ENCODE data around the gene BSPH1.

BSPH1 gene, protein sequence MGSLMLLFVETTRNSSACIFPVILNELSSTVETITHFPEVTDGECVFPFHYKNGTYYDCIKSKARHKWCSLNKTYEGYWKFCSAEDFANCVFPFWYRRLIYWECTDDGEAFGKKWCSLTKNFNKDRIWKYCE

DNA sequence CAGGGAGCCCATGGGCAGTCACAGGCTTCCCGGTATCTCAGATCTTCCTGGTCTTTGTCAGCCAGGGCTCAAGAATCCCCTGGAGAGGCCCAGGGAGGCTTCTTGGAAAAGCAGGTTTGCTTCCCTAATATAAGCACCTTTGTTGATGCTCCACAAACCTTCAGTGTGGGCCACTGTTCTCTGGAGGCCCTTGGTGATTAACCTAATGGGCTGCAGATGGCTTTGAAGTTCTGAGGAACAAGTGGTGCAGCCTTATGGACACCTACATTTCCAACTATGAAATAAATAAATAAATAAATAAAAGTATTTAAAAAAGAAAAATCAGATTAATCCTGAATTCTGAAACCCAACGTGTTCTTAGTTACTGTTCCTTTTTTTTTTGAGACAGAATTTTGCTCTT is at the start of gene BSPH1:
BSPH1 (minus strand) TSS at position 101 of the 400 bp plus-strand sequence; CDS start at position 12, 89 bp downstream.
- no peak within 1 kb of the TSS for H3K27ac ChIP-seq
- no peaks in the 10 kb centered on the region for H3K36me3 ChIP-seq (replicated peaks)
- DNase-seq = no peak
- H3K27me3 ChIP-seq (replicated peaks) = no peaks in the 10 kb centered on the region
- no peak within 1 kb of the TSS for H3K4me3 ChIP-seq (ENCODE audit: low read depth, low read length)
- in situ Hi-C loops (cut with HindIII; ENCODE audit: low pct_ligation_motif_present, low sequenced_read_pairs) = no loop called here
- TF ChIP-seq, protein P1, sequence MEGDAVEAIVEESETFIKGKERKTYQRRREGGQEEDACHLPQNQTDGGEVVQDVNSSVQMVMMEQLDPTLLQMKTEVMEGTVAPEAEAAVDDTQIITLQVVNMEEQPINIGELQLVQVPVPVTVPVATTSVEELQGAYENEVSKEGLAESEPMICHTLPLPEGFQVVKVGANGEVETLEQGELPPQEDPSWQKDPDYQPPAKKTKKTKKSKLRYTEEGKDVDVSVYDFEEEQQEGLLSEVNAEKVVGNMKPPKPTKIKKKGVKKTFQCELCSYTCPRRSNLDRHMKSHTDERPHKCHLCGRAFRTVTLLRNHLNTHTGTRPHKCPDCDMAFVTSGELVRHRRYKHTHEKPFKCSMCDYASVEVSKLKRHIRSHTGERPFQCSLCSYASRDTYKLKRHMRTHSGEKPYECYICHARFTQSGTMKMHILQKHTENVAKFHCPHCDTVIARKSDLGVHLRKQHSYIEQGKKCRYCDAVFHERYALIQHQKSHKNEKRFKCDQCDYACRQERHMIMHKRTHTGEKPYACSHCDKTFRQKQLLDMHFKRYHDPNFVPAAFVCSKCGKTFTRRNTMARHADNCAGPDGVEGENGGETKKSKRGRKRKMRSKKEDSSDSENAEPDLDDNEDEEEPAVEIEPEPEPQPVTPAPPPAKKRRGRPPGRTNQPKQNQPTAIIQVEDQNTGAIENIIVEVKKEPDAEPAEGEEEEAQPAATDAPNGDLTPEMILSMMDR (IDR thresholded peaks at IDR 0.05; ENCODE audit: low read depth, low read length, missing control alignments) = no peak

DNA sequence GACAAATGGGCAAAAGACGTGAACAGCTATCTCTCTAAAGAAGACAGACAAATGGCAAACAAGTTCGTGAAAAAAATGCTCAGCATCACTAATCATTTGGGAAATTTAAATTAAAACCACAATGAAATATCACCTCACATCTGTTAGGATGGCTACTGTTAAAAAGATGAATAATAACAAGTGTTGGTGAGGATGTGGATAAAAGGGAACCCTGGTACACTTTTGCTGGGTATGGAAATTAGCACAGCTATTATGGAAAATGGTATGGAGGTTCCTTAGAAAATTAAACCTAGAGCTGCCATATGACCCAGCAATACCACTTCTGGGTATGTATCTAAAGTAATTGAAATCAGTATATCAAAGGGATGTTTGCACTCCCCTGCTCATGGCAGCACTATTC is 44.8 kb upstream of the BSPH1 start:
- Histone ChIP-seq H3K27ac (no peak overlapping the region), H3K36me3 (replicated peaks) (no peaks in the 10 kb centered on the region), H3K4me3 (ENCODE audit: low read depth, low read length) (no peak overlapping the region), H3K27me3 (replicated peaks) (no peaks in the 10 kb centered on the region)
- TF ChIP-seq, protein P1 (IDR thresholded peaks at IDR 0.05; ENCODE audit: low read depth, low read length, missing control alignments) = no peak
- in situ Hi-C loops (cut with HindIII; ENCODE audit: low pct_ligation_motif_present, low sequenced_read_pairs) = no loop called here
- DNase-seq = no peak

GRCh38 chr19:48033604-48034003 is 41.6 kb upstream of the BSPH1 start:
- in situ Hi-C loops (cut with HindIII; ENCODE audit: low pct_ligation_motif_present, low sequenced_read_pairs) = no loop called here
- TF ChIP-seq, protein P1 (IDR thresholded peaks at IDR 0.05; ENCODE audit: low read depth, low read length, missing control alignments) = no peak
- no peaks in the 10 kb centered on the region for H3K27me3 ChIP-seq (replicated peaks)
- no peak for DNase-seq
- H3K36me3 ChIP-seq (replicated peaks) = no peaks in the 10 kb centered on the region
- H3K4me3 ChIP-seq (ENCODE audit: low read depth, low read length) = no peak overlapping the region
- no peak overlapping the region for H3K27ac ChIP-seq

DNA sequence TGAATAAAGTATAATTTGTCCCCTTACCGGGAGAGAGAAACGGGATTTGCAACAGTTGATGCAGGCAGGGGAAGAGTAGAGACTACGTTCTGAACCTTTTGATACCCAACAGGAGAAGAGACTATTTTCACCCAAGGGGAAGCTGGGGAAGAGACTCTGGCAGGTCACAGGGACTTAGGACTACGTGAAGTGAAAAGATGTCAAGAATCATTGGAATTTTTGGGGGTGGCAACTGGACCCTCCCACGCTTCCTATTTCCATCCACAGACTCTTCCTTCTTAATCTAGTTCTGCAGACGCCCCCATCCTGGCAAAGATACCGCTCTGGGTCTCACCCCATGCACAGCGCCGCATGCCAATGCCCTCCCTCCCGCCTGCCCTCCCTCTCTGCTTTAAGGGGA is 38.1 kb upstream of the BSPH1 start:
- H3K4me3 ChIP-seq (ENCODE audit: low read depth, low read length) = no peak overlapping the region
- no peaks in the 10 kb centered on the region for H3K27me3 ChIP-seq (replicated peaks)
- no peaks in the 10 kb centered on the region for H3K36me3 ChIP-seq (replicated peaks)
- in situ Hi-C loops (cut with HindIII; ENCODE audit: low pct_ligation_motif_present, low sequenced_read_pairs) = no loop called here
- TF ChIP-seq, protein P1 (IDR thresholded peaks at IDR 0.05; ENCODE audit: low read depth, low read length, missing control alignments) = no peak
- H3K27ac ChIP-seq = no peak overlapping the region
- DNase-seq = no peak

DNA sequence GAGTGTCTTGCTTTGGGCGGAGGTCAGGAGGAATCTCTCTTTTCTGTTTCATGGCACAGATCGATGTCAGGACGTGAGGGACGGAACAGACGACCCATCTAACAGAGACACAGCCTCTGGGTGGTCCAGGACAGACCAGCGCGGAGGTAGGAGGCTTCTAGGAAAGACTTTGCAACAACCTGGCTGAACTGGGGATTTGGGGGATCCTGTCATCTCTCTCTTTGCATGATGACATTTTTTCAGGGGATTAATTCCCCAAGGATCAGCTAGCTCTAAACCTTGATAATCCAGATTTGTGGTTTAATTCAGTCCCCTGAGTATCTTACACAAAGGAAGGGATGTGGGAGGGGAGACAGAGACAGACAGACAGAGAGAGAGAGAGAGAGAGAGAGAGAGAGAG is 37.5 kb upstream of the BSPH1 start:
- in situ Hi-C loops (cut with HindIII; ENCODE audit: low pct_ligation_motif_present, low sequenced_read_pairs) = no loop called here

More for the DNA sequence above, 37.5 kb upstream of the BSPH1 start:
- TF ChIP-seq, protein P1 (IDR thresholded peaks at IDR 0.05; ENCODE audit: low read depth, low read length, missing control alignments) = no peak
- H3K27me3 ChIP-seq (replicated peaks) = no peaks in the 10 kb centered on the region
- no peak overlapping the region for H3K4me3 ChIP-seq (ENCODE audit: low read depth, low read length)
- H3K27ac ChIP-seq = no peak overlapping the region
- DNase-seq = no peak
- no peaks in the 10 kb centered on the region for H3K36me3 ChIP-seq (replicated peaks)
